Hematopoietic multipotent progenitor cell treated with erythropoietin and hydrocortisone succinate and interleukin-3 and kit ligand, for 15 days (in vitro differentiated cells): ENCODE results near the gene ESRRG.
A peak's percentile ranks its signal among the peaks of the same experiment; 100 is the strongest.
"Not testable (repeated sequence)": the region's sequence is repeated elsewhere in the genome, so short reads cannot be mapped to it uniquely, and the experiment has no call there.

Experiments
- DNase-seq: peaks from one replicate; pipeline ENCODE4 v3.0.0-alpha.2; 2015; ENCODE audit warnings: low spot score

ESRRG gene

GRCh38 chr1:216563087-216563486 is 160.1 kb downstream of the ESRRG start:
- DNase-seq: no peak

- no peak for DNase-seq
These were observed 160.8 kb downstream of the ESRRG start for GRCh38 chr1:216562383-216562782.

GRCh38 chr1:216560527-216560926 is 162.7 kb downstream of the ESRRG start:
- DNase-seq: no peak

- DNase-seq: no peak
These were observed 163.9 kb downstream of the ESRRG start for GRCh38 chr1:216559359-216559758.

- DNase-seq: no peak
These were observed 167.6 kb downstream of the ESRRG start for GRCh38 chr1:216555653-216556052.

- DNase-seq: no peak
These were observed 168.3 kb downstream of the ESRRG start for GRCh38 chr1:216554934-216555333.

- no peak for DNase-seq
These were observed 169.5 kb downstream of the ESRRG start for GRCh38 chr1:216553766-216554165.

GRCh38 chr1:216553040-216553439 is 170.2 kb downstream of the ESRRG start:
- no peak for DNase-seq

- no peak for DNase-seq
These were observed 173.4 kb downstream of the ESRRG start for GRCh38 chr1:216549796-216550195.

- DNase-seq: no peak
These were observed 180.5 kb downstream of the ESRRG start for GRCh38 chr1:216542741-216543140.

GRCh38 chr1:216542263-216542662 is 181.0 kb downstream of the ESRRG start:
- DNase-seq: no peak

GRCh38 chr1:216535751-216536150 is 187.5 kb downstream of the ESRRG start:
- no peak for DNase-seq

- DNase-seq: no peak
These were observed 188.2 kb downstream of the ESRRG start for GRCh38 chr1:216535059-216535458.

- no peak for DNase-seq
These were observed 189.5 kb downstream of the ESRRG start for GRCh38 chr1:216533776-216534175.

- DNase-seq: no peak
These were observed 190.9 kb downstream of the ESRRG start for GRCh38 chr1:216532251-216532798.

- DNase-seq: peak; percentile 36
These were observed 191.7 kb downstream of the ESRRG start for GRCh38 chr1:216531263-216532239.

- not testable (repeated sequence) for DNase-seq
These were observed 193.4 kb downstream of the ESRRG start for GRCh38 chr1:216529851-216530250.

- no peak for DNase-seq
These were observed 194.4 kb downstream of the ESRRG start for GRCh38 chr1:216528816-216529215.

GRCh38 chr1:216523449-216524190 is 199.6 kb downstream of the ESRRG start:
- DNase-seq: no peak

- no peak for DNase-seq
These were observed 200.2 kb downstream of the ESRRG start for GRCh38 chr1:216523043-216523442.

- no peak for DNase-seq
These were observed 201.8 kb downstream of the ESRRG start for GRCh38 chr1:216521477-216521876.

GRCh38 chr1:216518844-216519627 is 204.2 kb downstream of the ESRRG start:
- DNase-seq: no peak
